SK-N-SH (cell line): ENCODE results near the gene TRNAU1AP. TPM values are rescaled to one million over a fixed set of nuclear protein-coding genes. Genes with fewer than 3 reads are reported as not detected.
A peak's percentile ranks its signal among the peaks of the same experiment; 100 is the strongest.

Source experiments
- CTCF ChIA-PET: fragments of 300-600, 350-600 bp; formaldehyde crosslinking; extraction: SDS; loops from one replicate; lab custom pipeline; 2021; lab: Yijun Ruan, JAX
- POLR2A ChIA-PET: fragments of 350-600 bp; sonication (Branson Sonifier 250); formaldehyde crosslinking; extraction: SDS; loops from one replicate; lab custom pipeline; 2020; ENCODE audit warnings: antibody characterized with exemption, inconsistent platforms; lab: Yijun Ruan, JAX
- DNase-seq: peaks from one replicate; pipeline ENCODE4 v3.0.0; 2012
- H2AFZ ChIP-seq: fragments of 200-600 bp; sonication (generic); 2 replicates; pipeline ENCODE4 v1.8.1; 2016; ENCODE audit warnings: antibody characterized with exemption, mild to moderate bottlenecking, low read depth
- H3F3A ChIP-seq: fragments of 200-600 bp; sonication (generic); replicated peaks from 2 replicates; pipeline ENCODE3; 2016; ENCODE audit warnings: antibody characterized with exemption, mild to moderate bottlenecking; ENCODE audit not compliant: insufficient read depth
- H3K27ac ChIP-seq, 2 experiments: fragments of 200-500 bp in 1 of 2; fragments of 200-600 bp in 1 of 2; sonication (Bioruptor generic) in 1 of 2; sonication (generic), shearing (Covaris generic) in 1 of 2; 2 replicates each; pipeline versions ENCODE4 v1.5.1 to v1.6.1; 2014 to 2016; ENCODE audit warnings: low read depth in 2 of 2, inconsistent platforms in 1 of 2, low read length in 1 of 2, mild to moderate bottlenecking in 1 of 2, mixed read lengths in 1 of 2
- H3K27me3 ChIP-seq: fragments of 200-600 bp; sonication (generic), shearing (Covaris generic); 2 replicates; pipeline ENCODE4 v1.6.1; 2016; ENCODE audit warnings: mixed run types; ENCODE audit not compliant: insufficient read depth
- H3K36me3 ChIP-seq, 2 experiments: fragments of 200-500 bp in 1 of 2; fragments of 200-600 bp in 1 of 2; sonication (Bioruptor generic) in 1 of 2; sonication (generic) in 1 of 2; replicated peaks in 1 of 2; 2 replicates each; pipeline versions ENCODE3 to v1.5.1; 2014 to 2016; ENCODE audit warnings: low read length in 1 of 2, mild to moderate bottlenecking in 1 of 2; ENCODE audit not compliant: insufficient read depth in 2 of 2, control insufficient read depth in 1 of 2
- H3K4me1 ChIP-seq, 2 experiments: fragments of 200-500 bp in 1 of 2; fragments of 200-600 bp in 1 of 2; sonication (Bioruptor generic) in 1 of 2; sonication (generic), shearing (Covaris generic) in 1 of 2; 2 replicates each; pipeline versions ENCODE4 v1.5.1 to v1.6.1; 2014 to 2016; ENCODE audit warnings: low read depth in 1 of 2, low read length in 1 of 2, mixed run types in 1 of 2; ENCODE audit not compliant: insufficient read depth in 2 of 2, control insufficient read depth in 1 of 2
- H3K4me2 ChIP-seq: fragments of 200-600 bp; sonication (generic), shearing (Covaris generic); 2 replicates; pipeline ENCODE4 v1.6.1; 2017; ENCODE audit warnings: mixed run types
- H3K4me3 ChIP-seq, 2 experiments: fragments of 200-500 bp in 1 of 2; fragments of 200-600 bp in 1 of 2; sonication (Bioruptor generic) in 1 of 2; sonication (generic), shearing (Covaris generic) in 1 of 2; 2 replicates each; pipeline versions ENCODE4 v1.5.1 to v1.8.1; 2014 to 2016; ENCODE audit warnings: low read depth in 2 of 2, inconsistent platforms in 1 of 2, low read length in 1 of 2, mild to moderate bottlenecking in 1 of 2, mixed read lengths in 1 of 2, moderate library complexity in 1 of 2
- H3K79me2 ChIP-seq: fragments of 200-600 bp; sonication (generic); 2 replicates; pipeline ENCODE4 v1.8.1; 2017; ENCODE audit warnings: mild to moderate bottlenecking; ENCODE audit not compliant: insufficient read depth
- H3K9ac ChIP-seq: fragments of 200-600 bp; sonication (generic); 2 replicates; pipeline ENCODE4 v1.6.1; 2017; ENCODE audit warnings: mixed run types
- H3K9me2 ChIP-seq: fragments of 200-600 bp; sonication (generic); 2 replicates; pipeline ENCODE4 v1.6.1; 2017; ENCODE audit warnings: mixed run types
- H3K9me3 ChIP-seq: fragments of 200-600 bp; sonication (generic); 2 replicates; pipeline ENCODE4 v1.6.1; 2017; ENCODE audit warnings: mixed run types, mild to moderate bottlenecking, moderate library complexity
- H4K20me1 ChIP-seq: fragments of 200-600 bp; sonication (generic); 2 replicates; pipeline ENCODE4 v1.6.1; 2017; ENCODE audit warnings: mild to moderate bottlenecking, mixed run types; ENCODE audit not compliant: insufficient read depth
- FOXM1 ChIP-seq: IDR thresholded peaks from 2 replicates; pipeline ENCODE4 v1.4.0; 2012; ENCODE audit warnings: low read depth, mild to moderate bottlenecking
- SIN3A ChIP-seq: IDR thresholded peaks from 2 replicates; pipeline ENCODE4 v1.6.1; 2012; ENCODE audit warnings: low read depth, mild to moderate bottlenecking, low read length, moderate library complexity, borderline replicate concordance
- TCF12 ChIP-seq: IDR thresholded peaks from 2 replicates; pipeline ENCODE4 v1.4.0; 2012
- WGBS: methylation state at CpG from one replicate; pipeline ENCODE4 v1.1.6; 2017; ENCODE audit warnings: low lambda C conversion rate; 5-methylcytosine and 5-hydroxymethylcytosine counted together
- polyA plus RNA-seq, 3 experiments: library from polyadenylated mRNA; depleted of rRNA; stranded (reverse); fragments of >200 nt; gene quantifications; 2 replicates each; pipeline ENCODE4 v1.2.3, GENCODE V29; 2012
- TF ChIP-seq, protein P1 (sequence below): IDR thresholded peaks from 2 replicates; pipeline ENCODE4 v1.6.1; 2012; ENCODE audit warnings: mild to moderate bottlenecking, low read depth, low read length, moderate library complexity
- TF ChIP-seq, protein P2 (sequence below): fragments of 150-350 bp; IDR thresholded peaks from 2 replicates; pipeline ENCODE4 v1.6.1; 2016; ENCODE audit warnings: mild to moderate bottlenecking, low read depth, low read length
- TF ChIP-seq, protein P3 (sequence below): fragments of 150-350 bp; IDR thresholded peaks from 2 replicates; pipeline ENCODE4 v1.6.1; 2017; ENCODE audit warnings: antibody characterized with exemption, low read length, low read depth, borderline replicate concordance
- TF ChIP-seq, protein P4 (sequence below): IDR thresholded peaks from 2 replicates; pipeline ENCODE4 v1.4.0; 2012; ENCODE audit warnings: low read depth

The TRNAU1AP gene
- polyA plus RNA-seq, 1 of the 3 experiments (the other 2 are of a cell fraction) = 25.8 TPM

DNA sequence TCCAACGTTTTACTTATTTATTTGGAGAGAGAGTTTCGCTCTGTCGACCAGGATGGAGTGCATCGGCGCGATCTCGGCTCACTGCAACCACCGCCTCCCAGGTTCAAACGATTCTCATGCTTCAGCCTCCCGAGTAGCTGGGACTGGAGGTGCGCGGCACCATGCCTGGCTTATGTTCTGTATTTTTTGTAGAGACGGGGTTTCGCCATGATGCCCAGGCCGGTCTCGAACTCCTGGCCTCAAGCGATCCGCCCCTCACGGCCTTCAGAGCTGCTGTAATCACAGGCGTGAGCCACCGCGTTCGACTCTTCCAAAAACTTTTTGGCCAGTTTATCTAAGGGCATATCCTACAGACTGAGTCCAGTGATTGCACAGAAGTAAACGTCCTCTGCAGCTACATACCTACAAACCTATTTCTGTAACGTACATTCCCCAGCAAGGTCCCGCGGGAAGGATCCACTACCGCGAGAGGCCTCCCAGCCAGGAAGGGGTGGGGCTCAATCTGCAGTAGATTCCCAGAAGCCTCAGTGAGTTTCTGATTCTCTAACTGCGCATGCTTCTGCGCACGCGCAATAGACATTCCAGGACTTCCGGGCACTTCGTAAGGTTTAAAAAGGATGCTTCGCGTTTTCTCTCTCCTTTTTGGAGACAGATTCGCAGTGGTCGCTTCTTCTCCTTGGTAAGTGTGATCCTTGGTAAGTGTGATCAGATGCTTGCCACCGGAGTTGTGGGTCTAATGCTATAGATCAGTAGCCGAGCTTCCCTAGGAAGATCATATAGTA lies 47.3 kb upstream of the TRNAU1AP start, which contains the start of gene RCC1 (continued):
- peak; percentile 96; the same call in 1 of the 2 replicates for TF ChIP-seq SIN3A
- TF ChIP-seq, protein P1, sequence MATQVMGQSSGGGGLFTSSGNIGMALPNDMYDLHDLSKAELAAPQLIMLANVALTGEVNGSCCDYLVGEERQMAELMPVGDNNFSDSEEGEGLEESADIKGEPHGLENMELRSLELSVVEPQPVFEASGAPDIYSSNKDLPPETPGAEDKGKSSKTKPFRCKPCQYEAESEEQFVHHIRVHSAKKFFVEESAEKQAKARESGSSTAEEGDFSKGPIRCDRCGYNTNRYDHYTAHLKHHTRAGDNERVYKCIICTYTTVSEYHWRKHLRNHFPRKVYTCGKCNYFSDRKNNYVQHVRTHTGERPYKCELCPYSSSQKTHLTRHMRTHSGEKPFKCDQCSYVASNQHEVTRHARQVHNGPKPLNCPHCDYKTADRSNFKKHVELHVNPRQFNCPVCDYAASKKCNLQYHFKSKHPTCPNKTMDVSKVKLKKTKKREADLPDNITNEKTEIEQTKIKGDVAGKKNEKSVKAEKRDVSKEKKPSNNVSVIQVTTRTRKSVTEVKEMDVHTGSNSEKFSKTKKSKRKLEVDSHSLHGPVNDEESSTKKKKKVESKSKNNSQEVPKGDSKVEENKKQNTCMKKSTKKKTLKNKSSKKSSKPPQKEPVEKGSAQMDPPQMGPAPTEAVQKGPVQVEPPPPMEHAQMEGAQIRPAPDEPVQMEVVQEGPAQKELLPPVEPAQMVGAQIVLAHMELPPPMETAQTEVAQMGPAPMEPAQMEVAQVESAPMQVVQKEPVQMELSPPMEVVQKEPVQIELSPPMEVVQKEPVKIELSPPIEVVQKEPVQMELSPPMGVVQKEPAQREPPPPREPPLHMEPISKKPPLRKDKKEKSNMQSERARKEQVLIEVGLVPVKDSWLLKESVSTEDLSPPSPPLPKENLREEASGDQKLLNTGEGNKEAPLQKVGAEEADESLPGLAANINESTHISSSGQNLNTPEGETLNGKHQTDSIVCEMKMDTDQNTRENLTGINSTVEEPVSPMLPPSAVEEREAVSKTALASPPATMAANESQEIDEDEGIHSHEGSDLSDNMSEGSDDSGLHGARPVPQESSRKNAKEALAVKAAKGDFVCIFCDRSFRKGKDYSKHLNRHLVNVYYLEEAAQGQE = peak; percentile 80
- TF ChIP-seq FOXM1 = no peak
- TF ChIP-seq, protein P2, sequence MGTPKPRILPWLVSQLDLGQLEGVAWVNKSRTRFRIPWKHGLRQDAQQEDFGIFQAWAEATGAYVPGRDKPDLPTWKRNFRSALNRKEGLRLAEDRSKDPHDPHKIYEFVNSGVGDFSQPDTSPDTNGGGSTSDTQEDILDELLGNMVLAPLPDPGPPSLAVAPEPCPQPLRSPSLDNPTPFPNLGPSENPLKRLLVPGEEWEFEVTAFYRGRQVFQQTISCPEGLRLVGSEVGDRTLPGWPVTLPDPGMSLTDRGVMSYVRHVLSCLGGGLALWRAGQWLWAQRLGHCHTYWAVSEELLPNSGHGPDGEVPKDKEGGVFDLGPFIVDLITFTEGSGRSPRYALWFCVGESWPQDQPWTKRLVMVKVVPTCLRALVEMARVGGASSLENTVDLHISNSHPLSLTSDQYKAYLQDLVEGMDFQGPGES = 0 out of 2 replicates have a peak, but pooled peaks have one; percentile 11
- TF ChIP-seq TCF12 = peak; percentile 22; the same call in 1 of the 2 replicates

DNA sequence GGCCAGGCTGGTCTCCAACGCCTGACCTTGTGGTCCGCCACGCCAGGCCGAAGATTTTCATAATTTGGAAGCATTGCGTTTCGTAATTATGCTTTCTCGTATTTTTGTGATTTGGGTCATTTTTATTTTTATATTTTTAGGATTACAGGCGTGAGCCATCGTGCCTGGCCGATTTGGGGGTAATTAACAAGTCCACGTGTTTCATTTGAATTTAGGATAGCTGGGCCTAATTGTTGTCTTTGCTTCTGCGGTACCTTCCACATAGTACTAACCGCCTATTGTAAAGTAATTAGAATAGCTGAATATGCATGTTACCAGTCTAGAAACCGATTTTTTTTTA lies 46.0 kb upstream of the TRNAU1AP start:
- TF ChIP-seq, protein P3, sequence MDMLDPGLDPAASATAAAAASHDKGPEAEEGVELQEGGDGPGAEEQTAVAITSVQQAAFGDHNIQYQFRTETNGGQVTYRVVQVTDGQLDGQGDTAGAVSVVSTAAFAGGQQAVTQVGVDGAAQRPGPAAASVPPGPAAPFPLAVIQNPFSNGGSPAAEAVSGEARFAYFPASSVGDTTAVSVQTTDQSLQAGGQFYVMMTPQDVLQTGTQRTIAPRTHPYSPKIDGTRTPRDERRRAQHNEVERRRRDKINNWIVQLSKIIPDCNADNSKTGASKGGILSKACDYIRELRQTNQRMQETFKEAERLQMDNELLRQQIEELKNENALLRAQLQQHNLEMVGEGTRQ = no peak
- TF ChIP-seq, protein P4, sequence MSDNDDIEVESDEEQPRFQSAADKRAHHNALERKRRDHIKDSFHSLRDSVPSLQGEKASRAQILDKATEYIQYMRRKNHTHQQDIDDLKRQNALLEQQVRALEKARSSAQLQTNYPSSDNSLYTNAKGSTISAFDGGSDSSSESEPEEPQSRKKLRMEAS = peak; percentile 57; the same call in 1 of the 2 replicates
- WGBS = under 1% methylated on average over 14 of the region's 14 CpGs
- POLR2A ChIA-PET = interaction anchor here (0.9 to 2.7 kb wide), 4 partner anchors 19 to 258 kb away, joined by 3 to 9 read pairs (median 4); no protein-coding TSS in a partner anchor

More for the DNA sequence above, 46.0 kb upstream of the TRNAU1AP start:
- Histone ChIP-seq H3K4me1 (peaks cover 18 to 20% of the 10 kb centered on the region in 2 experiments; a peak in 3 of 4 replicates), H4K20me1 (peaks cover 54% of the 10 kb centered on the region), H3K4me2 (peak overlapping the region; percentile 88), H3K9ac (peak overlapping the region; percentile 99), H3F3A (peaks cover 68% of the 10 kb centered on the region), H3K27ac (peak overlapping the region; percentile 75 to 90), H2AFZ (no peak overlapping the region), H3K36me3 (peaks cover 37 to 56% of the 10 kb centered on the region in 2 experiments), H3K79me2 (peaks cover 50% of the 10 kb centered on the region), H3K9me2 (no peaks in the 10 kb centered on the region), H3K27me3 (no peaks in the 10 kb centered on the region), H3K4me3 (peak overlapping the region; percentile 70 to 98), H3K9me3 (no peaks in the 10 kb centered on the region)
- DNase-seq = no peak
- CTCF ChIA-PET = interaction anchor here (2.4 kb wide), 1 partner anchor 97 kb away, joined by 11 read pairs; no protein-coding TSS in a partner anchor
